C4-2B (cell line): ENCODE data around the gene ART1.

ENCODE experiments used
- CTCF ChIP-seq: fragments of 450-650 bp; conservative IDR thresholded peaks from 2 replicates; pipeline ENCODE4 v1.5.1; 2017; ENCODE audit warnings: mild to moderate bottlenecking
- ZFX ChIP-seq: fragments of 450-650 bp; IDR thresholded peaks from 2 replicates; pipeline ENCODE4 v1.6.1; 2017

GRCh38 chr11:3641191-3641590 is 3.7 kb upstream of the ART1 start:
- TF ChIP-seq CTCF = no peak
- TF ChIP-seq ZFX = no peak
